CD4-positive, alpha-beta T cell (primary cell): ENCODE data around the gene TRIP10. TPM values are rescaled to one million over a fixed set of nuclear protein-coding genes. Genes with fewer than 3 reads are reported as not detected.

Experiments used
- ATAC-seq: fragments of 200-7000 bp; cut with Tn5 transposase; one replicate; pipeline ENCODE4 v1.10.0; 2022; ENCODE audit warnings: mild to moderate bottlenecking; ENCODE audit not compliant: poor library complexity
- CTCF ChIA-PET: fragments of 350-600 bp; sonication (Branson Sonifier 250); formaldehyde crosslinking; loops from one replicate; lab custom pipeline; 2021; ENCODE audit warnings: antibody characterized with exemption, inconsistent platforms; lab: Charles Lee
- POLR2A ChIA-PET: fragments of 350-600 bp; sonication (Branson Sonifier 250); formaldehyde crosslinking; loops from one replicate; lab custom pipeline; 2021; ENCODE audit warnings: antibody characterized with exemption, inconsistent platforms; lab: Charles Lee
- DNase-seq, 14 experiments: peaks; one replicate each; pipeline ENCODE4 v3.0.0-alpha.2; 2013 to 2020; ENCODE audit warnings: mixed read lengths in 2 of 14
- H3K27ac ChIP-seq, 2 donors: one replicate each; pipeline versions ENCODE4 v1.5.1 to v1.7.0; 2013; ENCODE audit warnings: low read length in 2 of 2, low read depth in 1 of 2, mild to moderate bottlenecking in 1 of 2
- H3K27me3 ChIP-seq, 2 experiments: 1 replicate in 1 of 2; 2 replicates in 1 of 2; pipeline versions ENCODE4 v1.6.1 to v1.7.0; 2013; ENCODE audit warnings: low read length in 2 of 2, control low read depth in 1 of 2, mild to moderate bottlenecking in 1 of 2, moderate library complexity in 1 of 2; ENCODE audit not compliant: insufficient read depth in 2 of 2, control insufficient read depth in 1 of 2
- H3K36me3 ChIP-seq: one replicate; pipeline ENCODE4 v1.6.1; 2013; ENCODE audit warnings: low read length, control low read depth; ENCODE audit not compliant: insufficient read depth
- H3K4me1 ChIP-seq: one replicate; pipeline ENCODE4 v1.6.1; 2013; ENCODE audit warnings: low read length, control low read depth; ENCODE audit not compliant: insufficient read depth
- H3K4me3 ChIP-seq: one replicate; pipeline ENCODE4 v1.5.1; 2013; ENCODE audit warnings: mild to moderate bottlenecking, low read length, moderate library complexity
- H3K9me3 ChIP-seq, 2 experiments: 1 replicate in 1 of 2; 2 replicates in 1 of 2; pipeline versions ENCODE4 v1.6.1 to v1.7.0; 2013; ENCODE audit warnings: low read length in 2 of 2, mild to moderate bottlenecking in 2 of 2, control low read depth in 1 of 2, moderate library complexity in 1 of 2; ENCODE audit not compliant: control insufficient read depth in 1 of 2, insufficient read depth in 1 of 2
- H3K27ac Mint-ChIP-seq: one replicate; pipeline ENCODE4 v1.8.0; 2020; ENCODE audit warnings: mixed read lengths
- H3K27me3 Mint-ChIP-seq: one replicate; pipeline ENCODE4 v1.8.0; 2021; ENCODE audit warnings: mixed read lengths
- H3K36me3 Mint-ChIP-seq: one replicate; pipeline ENCODE4 v1.8.0; 2021; ENCODE audit warnings: low read depth, mixed read lengths
- H3K4me1 Mint-ChIP-seq: one replicate; pipeline ENCODE4 v1.8.0; 2021; ENCODE audit warnings: low read depth, mixed read lengths
- H3K4me3 Mint-ChIP-seq: one replicate; pipeline ENCODE4 v1.8.0; 2020; ENCODE audit warnings: mild to moderate bottlenecking, mixed read lengths
- H3K9me3 Mint-ChIP-seq: one replicate; pipeline ENCODE4 v1.8.0; 2020; ENCODE audit warnings: mixed read lengths
- intact Hi-C, 2 experiments: fragments of 100-400 bp; cut with DNase I in 1 of 2; cut with micrococcal nuclease in 1 of 2; formaldehyde crosslinking; loops; one replicate each; pipeline versions ENCODE4 v1.15.1 to v1.9.0; 2023 to 2025; cut with DNase I, micrococcal nuclease
- total RNA-seq, 174 experiments: library from RNA in 2 of 174; stranded (reverse) in 2 of 174; gene quantifications; one replicate each; pipeline ENCODE4 v1.2.3 and lab custom pipeline; 2021 to 2026
- TF ChIP-seq, protein P1 (sequence below): fragments of 200-600 bp; IDR thresholded peaks from one replicate; pipeline ENCODE4 v1.8.0; 2022; ENCODE audit warnings: antibody characterized with exemption, mild to moderate bottlenecking

TRIP10 gene
- total RNA-seq, 2 experiments from 2014 or later: 1.6 to 1.9 TPM

DNA sequence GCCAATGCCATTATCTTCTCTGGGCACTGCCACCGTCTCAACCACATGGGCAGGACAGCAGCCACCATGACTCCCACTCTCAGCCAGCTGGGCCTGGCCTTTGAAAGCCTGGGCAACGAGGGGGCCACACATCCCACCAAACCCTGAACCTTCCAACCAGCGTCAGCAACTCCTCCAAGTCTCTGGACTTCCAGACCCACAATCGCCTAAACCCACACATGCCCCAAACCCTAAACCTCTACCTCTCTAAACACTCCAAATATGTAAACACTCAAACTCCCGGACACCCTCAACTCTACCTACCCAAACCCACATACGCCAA, 20.0 kb upstream of the TRIP10 start:
- TF ChIP-seq, protein P1, sequence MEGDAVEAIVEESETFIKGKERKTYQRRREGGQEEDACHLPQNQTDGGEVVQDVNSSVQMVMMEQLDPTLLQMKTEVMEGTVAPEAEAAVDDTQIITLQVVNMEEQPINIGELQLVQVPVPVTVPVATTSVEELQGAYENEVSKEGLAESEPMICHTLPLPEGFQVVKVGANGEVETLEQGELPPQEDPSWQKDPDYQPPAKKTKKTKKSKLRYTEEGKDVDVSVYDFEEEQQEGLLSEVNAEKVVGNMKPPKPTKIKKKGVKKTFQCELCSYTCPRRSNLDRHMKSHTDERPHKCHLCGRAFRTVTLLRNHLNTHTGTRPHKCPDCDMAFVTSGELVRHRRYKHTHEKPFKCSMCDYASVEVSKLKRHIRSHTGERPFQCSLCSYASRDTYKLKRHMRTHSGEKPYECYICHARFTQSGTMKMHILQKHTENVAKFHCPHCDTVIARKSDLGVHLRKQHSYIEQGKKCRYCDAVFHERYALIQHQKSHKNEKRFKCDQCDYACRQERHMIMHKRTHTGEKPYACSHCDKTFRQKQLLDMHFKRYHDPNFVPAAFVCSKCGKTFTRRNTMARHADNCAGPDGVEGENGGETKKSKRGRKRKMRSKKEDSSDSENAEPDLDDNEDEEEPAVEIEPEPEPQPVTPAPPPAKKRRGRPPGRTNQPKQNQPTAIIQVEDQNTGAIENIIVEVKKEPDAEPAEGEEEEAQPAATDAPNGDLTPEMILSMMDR: no peak
- no peaks in the 10 kb centered on the region for H3K36me3 ChIP-seq
- Mint-ChIP-seq H3K36me3 (no peaks in the 10 kb centered on the region), H3K9me3 (no peaks in the 10 kb centered on the region), H3K27ac (no peak overlapping the region), H3K4me3 (no peak overlapping the region), H3K4me1 (peaks cover 8% of the 10 kb centered on the region), H3K27me3 (peaks cover 4% of the 10 kb centered on the region)
- peaks cover 8% of the 10 kb centered on the region for H3K4me1 ChIP-seq
- DNase-seq (no peak), ATAC-seq (no peak)
- H3K27ac ChIP-seq: no peak overlapping the region
- POLR2A ChIA-PET: no interaction called here
- no peak overlapping the region for H3K4me3 ChIP-seq
- intact Hi-C loops: loop anchor here in 1 of 2 experiments (5.0 kb wide), 1 partner anchor 37 kb away; no protein-coding TSS in a partner anchor
- CTCF ChIA-PET: no interaction called here
- no peaks in the 10 kb centered on the region for H3K9me3 ChIP-seq
- no peaks in the 10 kb centered on the region for H3K27me3 ChIP-seq

DNA sequence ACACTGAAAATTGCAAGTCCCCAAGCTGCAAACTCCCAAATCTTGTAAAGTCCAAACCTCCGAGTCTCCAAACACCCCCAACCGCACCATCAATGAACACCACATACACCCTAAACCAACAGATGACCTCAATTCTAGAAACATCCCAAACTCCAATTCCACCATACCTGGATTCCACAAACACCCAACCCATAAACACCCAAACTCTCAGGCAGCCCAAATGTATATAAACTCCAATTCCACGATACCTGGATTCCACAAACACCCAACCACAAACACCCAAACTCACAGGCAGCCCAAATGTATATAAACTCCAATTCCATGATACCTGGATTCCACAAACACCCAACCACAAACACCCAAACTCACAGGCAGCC, 19.5 kb upstream of the TRIP10 start:
- POLR2A ChIA-PET: no interaction called here
- Histone ChIP-seq H3K36me3 (no peaks in the 10 kb centered on the region), H3K4me3 (no peak overlapping the region), H3K27me3 (no peaks in the 10 kb centered on the region), H3K9me3 (no peaks in the 10 kb centered on the region), H3K4me1 (peaks cover 9% of the 10 kb centered on the region), H3K27ac (no peak overlapping the region)
- ATAC-seq (no peak), DNase-seq (no peak)
- TF ChIP-seq, protein P1: no peak
- H3K27me3 Mint-ChIP-seq: peaks cover 4% of the 10 kb centered on the region
- intact Hi-C loops: loop anchor here in 1 of 2 experiments (5.0 kb wide), 2 partner anchors 38 to 73 kb away; no protein-coding TSS in a partner anchor
- H3K36me3 Mint-ChIP-seq: no peaks in the 10 kb centered on the region
- H3K27ac Mint-ChIP-seq: no peak overlapping the region
- no peaks in the 10 kb centered on the region for H3K9me3 Mint-ChIP-seq
- H3K4me1 Mint-ChIP-seq: peaks cover 8% of the 10 kb centered on the region
- no peak overlapping the region for H3K4me3 Mint-ChIP-seq
- CTCF ChIA-PET: no interaction called here

DNA sequence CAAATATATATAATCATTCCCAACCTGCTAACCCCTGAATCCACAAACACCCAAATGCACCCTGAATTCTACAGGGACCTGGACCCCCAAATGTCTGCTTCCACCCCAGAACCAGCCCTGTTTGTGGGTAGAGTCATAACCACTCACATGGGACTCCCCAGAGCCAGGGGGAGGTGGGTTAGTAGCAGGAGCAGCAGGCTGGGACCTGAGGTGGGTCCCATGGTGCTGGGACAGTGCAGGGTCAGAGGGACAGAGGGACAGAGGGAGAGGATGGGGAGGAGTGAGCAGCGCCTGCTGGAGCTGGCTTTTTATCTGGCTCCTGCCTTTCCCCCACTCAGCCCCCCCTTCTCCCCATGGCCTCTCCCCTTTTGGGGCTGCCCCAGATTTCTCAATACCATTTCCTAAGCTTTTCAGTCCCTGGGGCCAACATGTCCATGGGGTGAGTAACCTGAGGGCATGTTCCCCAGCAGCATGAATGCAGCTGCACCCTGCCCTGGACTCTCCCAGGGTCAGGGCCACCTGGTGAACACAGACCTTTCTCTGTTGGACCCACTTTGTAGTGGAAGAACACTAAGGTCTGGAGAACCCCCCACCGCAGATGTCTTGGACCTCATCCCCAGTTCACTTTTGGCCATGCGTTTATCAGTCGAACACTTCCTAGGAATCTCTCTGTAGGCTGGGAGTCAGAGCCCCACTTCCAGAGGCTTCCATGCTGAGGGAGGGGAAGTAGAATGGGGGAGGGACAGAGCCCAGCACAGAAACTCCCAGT, 18.9 kb upstream of the TRIP10 start, which contains the start of gene C3:
C3 (minus strand) TSS at position 282 of the 769 bp plus-strand sequence; CDS start at position 221, 61 bp downstream.
- H3K36me3 Mint-ChIP-seq: no peaks in the 10 kb centered on the region
- CTCF ChIA-PET: no interaction called here

More for the DNA sequence above, 18.9 kb upstream of the TRIP10 start, which contains the start of gene C3:
- no peak within 1 kb of the TSS for H3K4me3 Mint-ChIP-seq
- no peaks in the 10 kb centered on the region for H3K36me3 ChIP-seq
- H3K27me3 ChIP-seq: no peaks in the 10 kb centered on the region
- no peak within 1 kb of the TSS for H3K27ac Mint-ChIP-seq
- H3K4me1 ChIP-seq: peaks cover 14% of the 10 kb centered on the region
- no peak within 1 kb of the TSS for H3K4me3 ChIP-seq
- ATAC-seq: no peak
- intact Hi-C loops: loop anchor here in 1 of 2 experiments (5.0 kb wide), 1 partner anchor 73 kb away; no protein-coding TSS in a partner anchor
- H3K27ac ChIP-seq: no peak within 1 kb of the TSS
- peaks cover 8% of the 10 kb centered on the region for H3K4me1 Mint-ChIP-seq
- H3K9me3 Mint-ChIP-seq: no peaks in the 10 kb centered on the region
- TF ChIP-seq, protein P1: no peak
- H3K27me3 Mint-ChIP-seq: peaks cover 4% of the 10 kb centered on the region
- DNase-seq: peak in 2 of 14 experiments; percentile 61 to 68
- POLR2A ChIA-PET: no interaction called here
- no peaks in the 10 kb centered on the region for H3K9me3 ChIP-seq
